ENCODE data around the gene FAM47C.
"Not testable (repeated sequence)": the region's sequence is repeated elsewhere in the genome, so short reads cannot be mapped to it uniquely, and the experiment has no call there.

The FAM47C gene

DNA sequence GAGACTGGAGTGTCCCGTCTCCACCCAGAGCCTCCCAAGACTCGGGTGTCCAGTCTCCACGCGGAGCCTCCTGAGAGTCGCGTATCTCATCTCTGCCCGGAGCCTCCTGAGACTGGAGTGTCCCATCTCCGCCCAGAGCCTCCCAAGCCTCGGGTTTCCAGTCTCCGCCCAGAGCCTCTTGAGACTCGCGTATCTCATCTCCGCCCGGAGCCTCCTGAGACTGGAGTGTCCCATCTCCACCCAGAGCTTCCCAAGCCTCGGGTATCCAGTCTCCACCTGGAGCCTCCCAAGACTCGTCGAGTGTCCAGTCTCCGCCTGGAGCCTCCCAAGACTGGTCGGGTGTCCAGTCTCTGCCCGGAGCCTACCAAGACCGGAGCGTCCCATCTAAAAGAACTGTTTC is 2.3 kb downstream of the FAM47C start:
- TF ChIP-seq POLR2AphosphoS5 (IDR thresholded peaks at IDR 0.05; ENCODE audit: low read depth, low read length), result no peak
- no peak for TF ChIP-seq POLR2A (IDR thresholded peaks at IDR 0.05; ENCODE audit: low read depth, low read length)
- TF ChIP-seq TAF1 (IDR thresholded peaks at IDR 0.05; ENCODE audit: borderline replicate concordance, low read depth, low read length), result no peak
- no peak for FAIRE-seq
- DNase-seq (ENCODE audit: insufficient read length), result no peak

DNA sequence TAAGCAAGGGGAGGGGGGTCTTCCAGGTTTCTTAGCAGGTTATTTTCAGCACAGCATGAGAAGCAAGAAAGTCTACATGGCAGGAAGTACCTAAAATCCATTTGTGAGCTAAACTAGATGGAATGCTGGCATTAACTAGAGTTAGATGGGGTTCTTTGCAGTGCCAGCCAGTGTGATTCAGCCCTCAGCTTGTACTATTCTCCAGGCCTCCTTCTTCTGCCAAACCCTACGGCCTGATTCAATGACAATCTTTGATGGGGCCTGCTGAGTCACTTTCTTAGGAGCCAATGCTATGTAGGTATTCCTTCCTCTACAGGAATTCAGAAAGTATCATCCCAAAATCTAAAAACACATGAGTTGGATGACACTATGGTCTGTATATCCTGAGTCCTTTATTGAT is 26.1 kb downstream of the FAM47C start:
- not testable (repeated sequence) for FAIRE-seq; DNase-seq (ENCODE audit: insufficient read length)

- FAIRE-seq; DNase-seq (ENCODE audit: insufficient read length): not testable (repeated sequence)
Measured at GRCh38 chrX:37036674-37037220, 28.6 kb downstream of the FAM47C start.

DNA sequence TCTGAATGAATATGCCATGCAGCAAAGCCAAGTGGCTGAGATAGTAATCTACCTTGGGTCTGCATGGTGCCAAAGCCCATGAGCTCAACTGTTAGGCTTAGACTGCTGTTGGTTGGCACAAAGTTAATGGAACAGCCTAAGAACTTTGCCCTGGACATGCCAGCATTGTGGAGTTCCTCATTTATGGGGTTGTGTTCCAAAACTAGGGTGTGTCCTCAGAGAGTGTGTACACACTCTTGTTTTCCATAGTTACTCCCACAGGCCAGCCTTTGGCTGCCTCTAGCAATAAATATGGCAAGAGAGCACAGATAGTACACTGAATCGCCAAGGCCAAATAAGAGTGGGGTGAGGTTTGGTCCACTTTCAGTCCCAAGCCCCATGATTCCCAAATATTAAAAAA is 30.6 kb downstream of the FAM47C start:
- DNase-seq (ENCODE audit: insufficient read length), result not testable (repeated sequence)
- peak; percentile 70 for FAIRE-seq

GRCh38 chrX:37042956-37043885 is 35.1 kb downstream of the FAM47C start:
- DNase-seq (ENCODE audit: insufficient read length); FAIRE-seq: not testable (repeated sequence)

- FAIRE-seq (no peak), DNase-seq (ENCODE audit: insufficient read length) (no peak)
- TF ChIP-seq TAF1 (IDR thresholded peaks at IDR 0.05; ENCODE audit: borderline replicate concordance, low read depth, low read length) (no peak), POLR2A (IDR thresholded peaks at IDR 0.05; ENCODE audit: low read depth, low read length) (no peak), POLR2AphosphoS5 (IDR thresholded peaks at IDR 0.05; ENCODE audit: low read depth, low read length) (no peak)
Measured at GRCh38 chrX:37047776-37048175, 39.6 kb downstream of the FAM47C start.

GRCh38 chrX:37057572-37057971 is 49.4 kb downstream of the FAM47C start:
- not testable (repeated sequence) for FAIRE-seq

DNA sequence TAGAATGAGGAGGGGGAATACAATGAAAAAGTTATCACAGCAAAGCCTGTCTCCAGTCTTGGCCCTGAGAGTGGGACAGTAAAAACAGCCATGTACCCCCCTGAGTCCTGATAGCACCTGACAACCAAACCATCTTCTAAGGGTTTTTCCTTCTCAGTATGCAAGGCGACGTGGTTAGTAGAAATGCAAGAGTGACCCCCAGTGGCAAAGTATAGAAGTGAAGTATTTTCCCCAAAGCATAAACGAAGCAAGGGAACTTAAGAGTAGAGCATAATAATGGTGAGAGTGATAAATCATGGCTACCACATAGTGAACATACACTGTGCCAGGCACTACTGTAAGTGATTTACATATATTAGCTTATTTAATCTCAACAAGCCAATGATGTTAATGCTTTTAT is 52.8 kb downstream of the FAM47C start:
- DNase-seq (ENCODE audit: insufficient read length) (no peak), FAIRE-seq (peak; percentile 81)
- TF ChIP-seq POLR2AphosphoS5 (IDR thresholded peaks at IDR 0.05; ENCODE audit: low read depth, low read length) (no peak), POLR2A (IDR thresholded peaks at IDR 0.05; ENCODE audit: low read depth, low read length) (no peak), TAF1 (IDR thresholded peaks at IDR 0.05; ENCODE audit: borderline replicate concordance, low read depth, low read length) (no peak)

More at GRCh38 chrX:37057572-37057971, 49.4 kb downstream of the FAM47C start:
- DNase-seq (ENCODE audit: insufficient read length), result not testable (repeated sequence)

All from GM12892 (cell line).